Activated CD4-positive, alpha-beta T cell treated with anti-CD3 and anti-CD28 coated beads, Interleukin-2, amount 10 ng/mL, durations not matched to agents 7 days and 5 days (primary cell): ENCODE results near the gene P2RY1. TPM values are rescaled to one million over a fixed set of nuclear protein-coding genes. Genes with fewer than 3 reads are reported as not detected.
"Not testable (repeated sequence)": the region's sequence is repeated elsewhere in the genome, so short reads cannot be mapped to it uniquely, and the experiment has no call there.

Source experiments
- CTCF ChIA-PET: fragments of 350-600 bp; sonication (Branson Sonifier 250); formaldehyde crosslinking; loops from one replicate; lab custom pipeline; 2021; ENCODE audit warnings: antibody characterized with exemption; lab: Charles Lee
- POLR2A ChIA-PET: fragments of 350-600 bp; sonication (Branson Sonifier 250); formaldehyde crosslinking; loops from one replicate; lab custom pipeline; 2021; ENCODE audit warnings: antibody characterized with exemption; lab: Charles Lee
- DNase-seq: peaks from one replicate; pipeline ENCODE4 v3.0.0-alpha.2; 2020
- H3K27ac Mint-ChIP-seq: one replicate; pipeline ENCODE4 v1.8.0; 2021; ENCODE audit warnings: mild to moderate bottlenecking, moderate library complexity, mixed read lengths
- H3K27me3 Mint-ChIP-seq: one replicate; pipeline ENCODE4 v1.8.0; 2021; ENCODE audit warnings: mixed read lengths
- H3K36me3 Mint-ChIP-seq: one replicate; pipeline ENCODE4 v1.8.0; 2021; ENCODE audit warnings: low read depth, mixed read lengths
- H3K4me1 Mint-ChIP-seq: one replicate; pipeline ENCODE4 v1.8.0; 2021; ENCODE audit warnings: mixed read lengths
- H3K4me3 Mint-ChIP-seq: one replicate; pipeline ENCODE4 v1.8.0; 2021; ENCODE audit warnings: mild to moderate bottlenecking, moderate library complexity, mixed read lengths
- H3K9me3 Mint-ChIP-seq: one replicate; pipeline ENCODE4 v1.8.0; 2021; ENCODE audit warnings: mixed read lengths
- total RNA-seq, 2 experiments: library from RNA; stranded (reverse); gene quantifications; one replicate each; pipeline ENCODE4 v1.2.3, GENCODE V29; 2021

Gene P2RY1
- total RNA-seq, 2 experiments from 2014 or later, result 0.17 to 0.19 TPM

DNA sequence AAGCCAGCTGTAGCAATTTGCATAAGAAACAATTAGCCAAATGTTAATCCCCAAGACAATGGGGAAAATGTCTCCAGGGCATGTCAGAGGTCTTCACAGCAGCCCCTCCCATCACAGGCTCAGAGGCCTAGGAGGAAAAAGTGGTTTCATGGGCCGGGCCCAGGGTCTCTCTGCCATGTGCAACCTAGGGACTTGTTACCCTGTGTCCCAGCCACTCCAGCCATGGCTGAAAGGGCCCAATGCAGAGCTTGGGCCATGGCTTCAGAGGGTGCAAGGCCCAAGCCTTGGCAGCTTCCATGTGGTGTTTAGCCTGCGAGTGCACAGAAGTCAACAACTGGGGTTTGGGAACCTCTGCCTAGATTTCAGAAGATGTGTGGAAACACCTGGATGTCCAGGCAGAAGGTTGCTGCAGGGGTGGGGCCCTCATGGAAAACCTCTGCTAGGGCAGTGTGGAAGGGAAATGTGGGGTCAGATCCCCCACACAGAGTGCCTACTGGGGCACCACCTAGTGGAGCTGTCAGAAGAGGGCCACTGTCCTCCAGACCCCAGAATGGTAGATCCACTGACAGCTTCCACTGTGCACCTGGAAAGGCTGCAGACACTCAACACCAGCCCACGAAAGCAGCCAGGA, 11.8 kb downstream of the P2RY1 start:
- H3K9me3 Mint-ChIP-seq, H3K4me1 Mint-ChIP-seq, H3K27ac Mint-ChIP-seq, DNase-seq, H3K27me3 Mint-ChIP-seq, POLR2A ChIA-PET, H3K4me3 Mint-ChIP-seq, H3K36me3 Mint-ChIP-seq, CTCF ChIA-PET: not testable (repeated sequence)

DNA sequence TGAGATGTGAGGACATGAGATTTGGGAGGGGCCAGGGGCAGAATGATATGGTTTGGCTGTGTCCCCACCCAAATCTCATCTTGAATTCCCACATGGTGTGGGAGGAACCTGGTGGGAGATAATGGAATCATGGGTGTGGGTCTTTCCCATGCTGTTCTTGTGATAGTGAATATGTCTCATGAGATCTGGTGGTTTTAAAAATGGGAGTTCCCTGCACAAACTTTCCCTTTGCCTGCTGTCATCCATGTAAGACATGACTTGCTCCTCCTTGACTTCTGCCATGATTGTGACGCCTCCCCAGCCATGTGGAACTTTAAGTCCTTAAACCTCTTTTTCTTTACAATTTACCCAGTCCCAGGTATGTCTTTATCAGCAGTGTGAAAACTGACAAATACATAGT, 12.7 kb downstream of the P2RY1 start:
- CTCF ChIA-PET, H3K4me3 Mint-ChIP-seq, H3K4me1 Mint-ChIP-seq, DNase-seq, H3K27ac Mint-ChIP-seq, H3K9me3 Mint-ChIP-seq, POLR2A ChIA-PET, H3K27me3 Mint-ChIP-seq, H3K36me3 Mint-ChIP-seq: not testable (repeated sequence)

DNA sequence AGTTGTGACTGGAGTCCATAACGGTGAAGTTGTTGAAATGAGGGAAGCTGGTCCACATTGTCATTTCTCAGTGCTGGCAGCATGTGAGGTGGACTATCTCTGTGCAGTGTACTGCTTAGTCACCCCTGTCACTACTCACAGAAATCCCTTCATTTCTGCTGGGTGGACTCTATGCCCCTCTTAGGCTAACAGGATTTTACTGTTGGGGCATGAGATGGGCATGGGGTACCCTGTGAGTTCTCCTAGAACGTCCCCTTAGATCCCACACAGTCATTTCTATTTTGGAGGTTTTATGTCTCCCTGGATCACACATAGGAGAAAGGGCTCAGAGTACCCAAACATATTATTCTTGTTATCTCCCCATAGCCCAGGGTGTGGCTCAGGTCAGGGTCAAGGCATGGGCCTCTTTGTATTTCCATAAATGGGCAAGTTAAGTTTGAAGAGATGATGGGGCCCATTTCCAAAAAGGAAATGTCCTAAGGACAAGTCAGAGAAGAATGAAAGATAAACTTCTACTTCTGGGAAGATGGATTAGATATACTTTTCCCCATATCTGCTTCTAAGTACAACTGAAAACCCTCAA, 15.2 kb downstream of the P2RY1 start:
- Mint-ChIP-seq H3K36me3 (no peaks in the 10 kb centered on the region), H3K27me3 (peaks cover 4% of the 10 kb centered on the region), H3K27ac (no peak overlapping the region), H3K4me3 (no peak overlapping the region), H3K4me1 (no peaks in the 10 kb centered on the region), H3K9me3 (peaks cover 3% of the 10 kb centered on the region)
- ChIA-PET CTCF (no interaction called here), POLR2A (no interaction called here)
- no peak for DNase-seq

DNA sequence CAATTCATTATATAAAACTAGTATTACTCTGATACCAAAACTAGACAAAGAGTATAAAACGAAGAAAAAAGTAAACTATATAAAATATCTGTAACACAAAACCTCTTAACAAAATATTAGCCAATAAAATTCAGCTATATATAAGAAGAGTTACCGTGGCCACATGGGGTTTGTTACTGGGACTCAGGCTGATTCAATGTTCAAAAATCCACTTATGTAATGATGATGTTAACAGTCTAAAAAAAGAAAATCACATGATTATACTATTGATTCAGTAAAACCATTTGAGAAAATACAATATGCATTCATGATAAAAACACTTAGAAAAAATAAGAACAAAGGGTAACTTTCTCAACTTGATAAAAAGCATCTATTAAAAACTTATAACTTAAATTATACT, 18.3 kb downstream of the P2RY1 start:
- no peaks in the 10 kb centered on the region for H3K36me3 Mint-ChIP-seq
- H3K27me3 Mint-ChIP-seq, result peaks cover 8% of the 10 kb centered on the region
- ChIA-PET CTCF (no interaction called here), POLR2A (no interaction called here)
- no peak overlapping the region for H3K27ac Mint-ChIP-seq
- H3K4me3 Mint-ChIP-seq, result no peak overlapping the region
- DNase-seq, result no peak
- H3K4me1 Mint-ChIP-seq, result no peaks in the 10 kb centered on the region
- H3K9me3 Mint-ChIP-seq, result no peaks in the 10 kb centered on the region

DNA sequence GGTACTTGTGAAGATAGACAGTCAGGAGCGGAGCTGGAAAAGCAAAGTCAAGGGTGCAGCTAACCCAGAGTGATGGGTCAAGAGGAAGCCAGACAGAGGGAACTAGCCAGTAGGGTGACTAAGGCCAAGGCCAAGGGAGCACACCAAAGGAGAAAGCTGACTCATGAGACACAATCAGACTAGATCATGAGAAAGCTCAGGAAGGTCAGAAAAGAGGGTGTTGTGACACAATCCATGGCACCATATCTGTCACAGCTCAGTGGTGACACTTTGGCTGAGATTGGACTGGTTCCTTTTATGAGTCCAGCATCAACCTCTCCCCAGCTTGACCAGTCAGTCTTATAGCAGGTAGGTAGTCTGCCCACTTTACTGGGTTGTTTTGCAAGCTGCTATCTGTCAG, 22.2 kb downstream of the P2RY1 start:
- ChIA-PET POLR2A (no interaction called here), CTCF (no interaction called here)

DNA sequence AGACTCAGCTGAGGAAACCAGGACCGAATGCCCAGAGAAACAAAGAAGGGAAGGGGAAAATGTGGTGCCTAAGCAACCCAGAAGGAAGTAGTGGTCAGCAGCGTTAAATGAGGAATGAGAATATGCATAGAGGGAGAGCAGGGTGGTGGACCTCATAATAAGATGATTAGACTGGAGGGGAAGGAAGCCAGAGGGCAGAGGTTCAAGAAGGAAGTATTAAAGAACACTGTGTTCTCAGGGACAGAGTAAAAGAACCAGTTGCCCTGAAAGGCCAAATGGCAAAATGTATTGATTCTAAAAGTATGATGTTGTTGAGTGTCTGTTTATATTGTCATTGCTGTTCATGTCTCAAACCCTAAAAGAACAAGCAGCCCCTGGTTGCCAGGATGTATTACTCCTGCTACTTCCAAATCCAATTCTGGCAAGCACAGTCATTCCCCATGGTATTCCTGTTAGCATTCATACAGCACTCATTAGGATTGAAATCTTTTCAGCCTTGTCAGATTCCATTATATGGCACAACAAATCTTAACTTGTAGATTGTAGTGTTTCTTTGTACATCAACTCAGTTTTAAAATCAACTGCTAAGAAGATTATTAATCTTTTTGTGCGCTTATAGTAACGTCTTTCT, 23.4 kb downstream of the P2RY1 start:
- H3K27ac Mint-ChIP-seq, result no peak overlapping the region
- H3K27me3 Mint-ChIP-seq, result peaks cover 4% of the 10 kb centered on the region
- no peaks in the 10 kb centered on the region for H3K36me3 Mint-ChIP-seq
- no peaks in the 10 kb centered on the region for H3K9me3 Mint-ChIP-seq
- ChIA-PET CTCF (no interaction called here), POLR2A (no interaction called here)
- no peak for DNase-seq
- no peaks in the 10 kb centered on the region for H3K4me1 Mint-ChIP-seq
- H3K4me3 Mint-ChIP-seq, result no peak overlapping the region

More for the DNA sequence above, 22.2 kb downstream of the P2RY1 start:
- DNase-seq, result no peak
- H3K4me1 Mint-ChIP-seq, result no peaks in the 10 kb centered on the region
- no peaks in the 10 kb centered on the region for H3K36me3 Mint-ChIP-seq
- H3K4me3 Mint-ChIP-seq, result no peak overlapping the region
- no peak overlapping the region for H3K27ac Mint-ChIP-seq
- no peaks in the 10 kb centered on the region for H3K9me3 Mint-ChIP-seq
- H3K27me3 Mint-ChIP-seq, result peaks cover 6% of the 10 kb centered on the region

DNA sequence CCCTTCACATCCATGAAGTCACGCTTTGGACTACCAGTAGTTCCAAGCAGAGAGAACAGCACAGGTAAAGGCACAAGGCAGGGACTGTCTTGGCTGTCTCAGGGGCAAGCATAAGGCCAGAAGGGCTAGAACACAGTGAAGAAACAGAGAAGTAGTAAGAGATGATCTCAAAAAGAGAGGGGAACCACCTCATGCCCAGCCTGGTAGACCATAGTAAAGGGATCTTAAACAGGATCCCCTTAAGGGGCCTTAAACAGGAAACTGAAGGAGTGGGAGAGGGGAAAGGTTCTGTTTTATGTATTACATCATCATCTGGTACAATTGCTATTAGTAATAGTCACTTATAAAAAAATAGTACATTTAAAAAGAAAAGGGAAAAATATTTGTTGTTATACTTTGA, 25.8 kb downstream of the P2RY1 start:
- ChIA-PET POLR2A (no interaction called here), CTCF (no interaction called here)
- Mint-ChIP-seq H3K9me3 (no peaks in the 10 kb centered on the region), H3K4me3 (no peak overlapping the region), H3K27ac (no peak overlapping the region), H3K4me1 (no peaks in the 10 kb centered on the region), H3K27me3 (peaks cover 2% of the 10 kb centered on the region), H3K36me3 (no peaks in the 10 kb centered on the region)
- no peak for DNase-seq

DNA sequence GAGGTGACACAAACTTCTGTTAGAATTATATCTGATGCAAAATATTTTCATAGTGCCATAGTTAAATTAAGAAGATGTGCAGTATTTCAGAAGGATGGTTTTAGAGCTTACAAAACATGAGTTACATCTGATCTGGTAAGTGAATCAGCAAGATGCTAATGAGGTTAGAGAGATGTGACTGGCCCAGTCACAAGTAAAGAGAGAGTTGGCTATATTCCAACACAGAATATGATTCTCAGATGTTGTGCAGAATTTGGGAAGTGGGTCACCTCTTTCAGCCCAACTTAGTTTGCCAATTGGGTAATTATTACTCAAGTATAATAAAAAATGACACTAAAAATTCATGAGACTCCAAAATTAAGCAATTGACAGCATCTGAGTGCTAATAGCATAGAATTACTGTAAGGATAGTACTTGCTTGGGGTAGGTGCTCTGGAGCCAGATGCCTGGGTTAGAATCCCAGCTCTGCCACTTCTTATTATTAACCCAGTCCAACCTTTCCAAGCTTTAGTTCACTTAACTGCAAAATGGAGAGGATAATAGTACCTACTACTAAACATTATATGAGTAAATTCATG, 30.8 kb downstream of the P2RY1 start:
- Mint-ChIP-seq H3K27ac (no peak overlapping the region), H3K4me3 (no peak overlapping the region)
- no peak for DNase-seq

DNA sequence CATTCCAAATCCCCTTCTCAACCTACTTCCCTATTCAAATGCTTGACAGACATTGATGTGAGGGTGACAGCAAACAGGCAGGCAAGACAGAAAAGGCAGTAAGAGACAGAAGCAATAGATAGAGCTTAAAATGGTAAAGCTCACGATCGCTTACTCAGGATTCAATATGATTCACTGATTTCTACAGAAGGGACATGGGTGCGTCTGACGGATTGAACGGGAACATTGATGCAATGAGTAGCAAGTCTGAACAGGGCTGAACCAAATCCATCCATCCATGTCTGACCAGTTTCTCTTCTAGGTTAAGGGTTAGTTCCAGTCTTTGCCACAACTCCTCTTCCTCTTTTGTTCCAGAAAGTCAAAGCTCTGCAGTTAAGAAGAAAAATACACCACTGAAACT, 35.1 kb downstream of the P2RY1 start:
- no peak overlapping the region for H3K4me3 Mint-ChIP-seq
- H3K36me3 Mint-ChIP-seq, result no peaks in the 10 kb centered on the region
- no peaks in the 10 kb centered on the region for H3K4me1 Mint-ChIP-seq
- DNase-seq, result no peak
- H3K27ac Mint-ChIP-seq, result no peak overlapping the region
- POLR2A ChIA-PET, result no interaction called here
- CTCF ChIA-PET, result interaction anchor here (0.6 kb wide), 1 partner anchor 723 kb away, joined by 3 read pairs; no protein-coding TSS in a partner anchor
- H3K9me3 Mint-ChIP-seq, result no peaks in the 10 kb centered on the region
- peaks cover 2% of the 10 kb centered on the region for H3K27me3 Mint-ChIP-seq

More for the DNA sequence above, 30.8 kb downstream of the P2RY1 start:
- no peaks in the 10 kb centered on the region for H3K9me3 Mint-ChIP-seq
- H3K4me1 Mint-ChIP-seq, result no peaks in the 10 kb centered on the region
- ChIA-PET POLR2A (no interaction called here), CTCF (no interaction called here)
- H3K36me3 Mint-ChIP-seq, result no peaks in the 10 kb centered on the region
- peaks cover 2% of the 10 kb centered on the region for H3K27me3 Mint-ChIP-seq

DNA sequence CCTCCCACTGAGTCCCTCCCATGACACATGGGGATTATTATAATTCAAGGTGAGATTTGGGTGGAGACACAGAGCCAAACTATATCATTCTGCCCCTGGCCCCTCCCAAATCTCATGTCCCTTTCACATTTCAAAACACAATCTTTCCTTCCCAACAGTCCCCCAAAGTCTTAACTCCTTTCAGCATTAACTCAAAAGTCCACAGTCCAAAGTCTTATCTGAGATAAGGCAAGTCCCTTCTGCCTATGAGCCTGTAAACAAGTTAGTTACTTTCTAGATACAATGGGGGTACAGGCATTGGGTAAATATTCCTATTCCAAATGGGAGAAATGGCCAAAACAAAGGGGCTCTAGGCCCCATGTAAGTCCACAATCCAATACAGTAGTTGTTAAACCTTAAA, 38.4 kb downstream of the P2RY1 start:
- H3K27ac Mint-ChIP-seq, H3K27me3 Mint-ChIP-seq, H3K36me3 Mint-ChIP-seq, CTCF ChIA-PET, H3K9me3 Mint-ChIP-seq, POLR2A ChIA-PET, DNase-seq, H3K4me1 Mint-ChIP-seq, H3K4me3 Mint-ChIP-seq: not testable (repeated sequence)

DNA sequence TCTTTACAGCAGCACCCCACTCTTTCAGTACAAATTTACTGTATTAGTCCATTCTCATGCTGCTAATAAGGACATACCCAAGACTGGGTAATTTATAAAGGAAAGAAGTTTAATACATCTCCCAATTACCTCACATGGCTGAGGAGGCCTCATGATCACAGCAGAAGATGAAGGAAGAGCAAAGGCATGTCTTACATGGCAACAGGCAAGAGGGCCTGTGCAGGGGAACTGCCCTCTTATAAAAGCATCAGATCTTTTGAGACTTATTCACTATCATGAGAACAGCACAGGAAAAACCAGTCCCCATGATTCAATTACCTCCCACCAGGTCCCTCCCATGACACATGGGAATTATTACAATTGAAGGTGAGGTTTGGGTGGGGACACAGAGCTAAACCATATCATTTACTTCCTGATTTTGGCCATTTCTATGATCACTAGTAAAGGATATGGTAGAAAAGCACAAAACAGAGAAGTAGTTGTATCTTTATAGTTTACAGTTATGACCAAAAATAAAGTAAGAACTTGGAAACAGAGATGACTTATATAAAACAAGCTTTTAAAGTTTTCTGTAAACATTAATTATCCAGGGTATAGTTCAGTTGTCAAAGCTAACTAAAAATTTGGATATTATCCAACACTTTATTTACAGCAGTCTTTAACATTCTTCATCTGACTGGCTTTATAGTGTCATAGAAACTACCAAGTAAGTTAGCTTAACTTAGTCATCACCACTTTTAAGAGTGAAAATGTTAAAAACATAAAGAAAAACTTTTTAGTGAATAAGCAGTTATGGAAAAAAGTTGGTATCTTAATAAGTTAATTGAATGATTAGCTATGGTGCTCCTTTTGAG, 40.2 kb downstream of the P2RY1 start:
- H3K4me3 Mint-ChIP-seq, result no peak overlapping the region
- H3K27me3 Mint-ChIP-seq, result peaks cover 3% of the 10 kb centered on the region
- H3K27ac Mint-ChIP-seq, result no peak overlapping the region
- H3K9me3 Mint-ChIP-seq, result no peaks in the 10 kb centered on the region
- no peaks in the 10 kb centered on the region for H3K36me3 Mint-ChIP-seq
- CTCF ChIA-PET, result no interaction called here
- POLR2A ChIA-PET, result no interaction called here
- DNase-seq, result no peak
- H3K4me1 Mint-ChIP-seq, result no peaks in the 10 kb centered on the region

DNA sequence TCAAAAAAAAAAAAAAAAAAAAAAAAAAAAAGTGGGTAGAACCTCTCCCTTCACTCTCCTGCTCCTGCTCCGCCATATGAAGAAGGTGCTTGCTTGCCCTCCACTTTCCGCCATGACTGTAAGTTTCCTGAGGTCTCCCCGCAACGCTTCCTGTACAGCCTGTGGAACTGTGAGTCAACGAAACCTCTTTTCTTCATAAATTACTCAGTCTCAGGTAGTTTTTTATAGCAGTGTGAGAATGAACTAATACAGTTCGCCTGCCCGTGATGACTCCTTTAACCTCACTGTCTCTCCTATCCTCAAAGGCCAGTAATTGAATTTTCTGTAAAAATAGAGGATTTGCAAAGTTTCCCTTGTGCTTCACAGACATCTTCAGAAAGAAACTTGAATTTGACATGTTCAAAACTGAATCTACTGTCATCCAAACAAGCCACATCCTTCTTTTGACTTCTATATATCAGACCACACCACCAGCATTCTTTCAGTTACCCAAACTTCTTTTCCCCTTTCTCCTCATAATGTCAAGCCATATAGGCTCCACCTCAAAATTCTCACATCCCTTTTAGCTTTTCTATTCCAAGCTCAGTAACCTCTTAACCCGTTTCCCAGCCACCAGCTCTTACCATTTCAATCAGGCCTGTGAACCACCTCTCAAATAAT, 44.3 kb downstream of the P2RY1 start:
- DNase-seq, result no peak
- no peaks in the 10 kb centered on the region for H3K36me3 Mint-ChIP-seq
- no peak overlapping the region for H3K4me3 Mint-ChIP-seq
- POLR2A ChIA-PET, result no interaction called here
- no peak overlapping the region for H3K27ac Mint-ChIP-seq
- no peaks in the 10 kb centered on the region for H3K4me1 Mint-ChIP-seq
- CTCF ChIA-PET, result no interaction called here
- H3K27me3 Mint-ChIP-seq, result peaks cover 3% of the 10 kb centered on the region
- H3K9me3 Mint-ChIP-seq, result no peaks in the 10 kb centered on the region
